Mesothelial cell of epicardium (in vitro differentiated cells): ENCODE data around the gene LZTR1. TPM values are rescaled to one million over a fixed set of nuclear protein-coding genes. Genes with fewer than 3 reads are reported as not detected.
A peak's percentile ranks its signal among the peaks of the same experiment; 100 is the strongest.
"Not testable (repeated sequence)": the region's sequence is repeated elsewhere in the genome, so short reads cannot be mapped to it uniquely, and the experiment has no call there.

ENCODE experiments used
- DNase-seq, 2 experiments: peaks; one replicate each; pipeline ENCODE4 v3.0.0; 2021; ENCODE audit warnings: low spot score in 2 of 2; ENCODE audit not compliant: unreplicated experiment in 2 of 2
- H3K27ac Mint-ChIP-seq: 2 replicates; pipeline ENCODE4 v1.8.0; 2021; ENCODE audit warnings: mixed read lengths
- H3K27me3 Mint-ChIP-seq: 2 replicates; pipeline ENCODE4 v1.8.0; 2021; ENCODE audit warnings: low read depth, mixed read lengths
- H3K36me3 Mint-ChIP-seq: 2 replicates; pipeline ENCODE4 v1.8.0; 2021; ENCODE audit warnings: mixed read lengths
- H3K4me1 Mint-ChIP-seq: 2 replicates; pipeline ENCODE4 v1.8.0; 2021; ENCODE audit warnings: mixed read lengths
- H3K4me3 Mint-ChIP-seq: 2 replicates; pipeline ENCODE4 v1.8.0; 2021; ENCODE audit warnings: mild to moderate bottlenecking, moderate library complexity, mixed read lengths
- H3K9me3 Mint-ChIP-seq: 2 replicates; pipeline ENCODE4 v1.8.0; 2021; ENCODE audit warnings: mixed read lengths
- CTCF ChIP-seq: fragments of 200-600 bp; sonication (generic); IDR thresholded peaks from one replicate; pipeline ENCODE4 v1.5.0; 2021; ENCODE audit warnings: antibody characterized with exemption; ENCODE audit not compliant: unreplicated experiment
- total RNA-seq: library from RNA; stranded (reverse); gene quantifications from 3 replicates; pipeline ENCODE4 v1.2.1, GENCODE V29; 2021

Gene LZTR1
- total RNA-seq, 1 donor from 2014 or later = 97.3 TPM

DNA sequence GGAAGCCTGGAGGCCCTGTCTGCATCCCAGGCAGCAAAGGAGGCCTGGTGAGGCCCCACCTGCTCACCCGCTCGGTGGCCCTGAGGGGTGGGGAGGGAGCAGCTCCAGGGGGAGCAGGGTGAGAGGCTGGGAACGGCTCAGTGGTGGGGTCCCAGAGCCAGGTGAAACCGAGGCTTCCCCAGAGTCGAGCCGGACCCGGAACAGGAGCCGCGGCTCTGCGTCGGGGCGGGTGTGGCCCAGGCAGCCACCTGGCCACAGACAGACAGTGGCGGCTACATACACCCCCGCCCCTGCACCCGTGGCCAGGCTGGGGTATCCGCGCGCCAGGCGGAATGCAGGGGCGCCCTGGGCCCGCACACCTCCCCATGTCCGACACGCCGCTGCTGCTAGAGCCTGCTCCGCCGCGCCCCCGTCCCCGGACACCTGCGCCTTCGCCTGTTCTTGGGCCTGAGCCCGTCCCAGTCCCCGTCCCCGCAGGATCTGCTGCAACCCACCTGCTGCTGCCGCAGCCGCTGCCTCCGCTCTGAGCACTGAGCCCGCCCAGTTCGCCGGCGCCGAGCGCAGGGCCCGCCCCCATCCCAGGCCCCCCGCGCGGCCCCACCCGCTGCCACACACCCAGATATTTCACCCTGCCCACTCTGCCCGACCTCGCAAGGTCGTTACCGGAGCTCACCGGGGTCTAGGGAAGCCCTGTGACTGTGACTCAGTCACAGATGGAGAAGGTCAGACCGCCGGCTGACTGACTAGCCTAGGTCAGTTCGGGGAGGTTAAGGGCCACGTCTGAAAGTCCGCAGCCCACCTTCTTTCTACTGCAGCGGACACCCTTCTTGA is 50.2 kb downstream of the LZTR1 start, which contains the start of gene SLC7A4:
TSS of gene SLC7A4 (minus strand) at position 525 of the 831 bp plus-strand sequence. CDS start 749 bp downstream, outside the sequence.
- Mint-ChIP-seq H3K9me3 (no peaks in the 10 kb centered on the region), H3K36me3 (no peaks in the 10 kb centered on the region), H3K27ac (no peak within 1 kb of the TSS), H3K4me1 (peaks cover 24% of the 10 kb centered on the region), H3K27me3 (peaks cover 6% of the 10 kb centered on the region), H3K4me3 (peak within 1 kb of the TSS; percentile 60)
- no peak for TF ChIP-seq CTCF
- no peak for DNase-seq

- H3K36me3 Mint-ChIP-seq = no peaks in the 10 kb centered on the region
- H3K27me3 Mint-ChIP-seq = peaks cover 6% of the 10 kb centered on the region
- no peak for DNase-seq
- TF ChIP-seq CTCF = no peak
- peak overlapping the region; percentile 60 for H3K4me3 Mint-ChIP-seq
- H3K27ac Mint-ChIP-seq = no peak overlapping the region
- no peaks in the 10 kb centered on the region for H3K9me3 Mint-ChIP-seq
- H3K4me1 Mint-ChIP-seq = peaks cover 27% of the 10 kb centered on the region
These were observed 51.0 kb downstream of the LZTR1 start for GRCh38 chr22:21032868-21033688.

GRCh38 chr22:21033895-21034294 is 51.8 kb downstream of the LZTR1 start:
- Mint-ChIP-seq H3K27ac (peak overlapping the region; percentile 24), H3K4me3 (no peak overlapping the region), H3K36me3 (no peaks in the 10 kb centered on the region), H3K27me3 (peaks cover 6% of the 10 kb centered on the region), H3K9me3 (no peaks in the 10 kb centered on the region), H3K4me1 (peaks cover 32% of the 10 kb centered on the region)
- no peak for DNase-seq
- TF ChIP-seq CTCF = no peak

DNA sequence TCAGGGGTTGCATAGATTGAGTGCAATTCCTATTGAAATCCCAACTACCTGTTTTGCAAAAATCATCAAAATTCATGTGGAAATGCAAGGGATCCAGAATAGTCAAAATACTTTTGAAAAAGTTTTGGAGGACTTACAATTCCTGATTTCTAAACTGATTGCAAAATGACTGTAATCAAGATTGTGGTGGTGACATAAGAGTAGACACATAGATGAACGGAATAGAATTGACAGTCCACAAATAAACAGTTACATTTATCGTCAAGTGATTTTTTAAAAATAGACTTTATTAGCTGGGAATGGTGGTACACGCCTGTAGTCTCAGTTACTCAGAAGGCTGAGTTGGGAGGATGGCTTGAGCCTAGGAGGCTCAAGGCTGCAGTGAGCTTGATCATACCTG is 52.9 kb downstream of the LZTR1 start:
- Mint-ChIP-seq H3K27me3 (peaks cover 6% of the 10 kb centered on the region), H3K4me1 (peaks cover 28% of the 10 kb centered on the region)

DNA sequence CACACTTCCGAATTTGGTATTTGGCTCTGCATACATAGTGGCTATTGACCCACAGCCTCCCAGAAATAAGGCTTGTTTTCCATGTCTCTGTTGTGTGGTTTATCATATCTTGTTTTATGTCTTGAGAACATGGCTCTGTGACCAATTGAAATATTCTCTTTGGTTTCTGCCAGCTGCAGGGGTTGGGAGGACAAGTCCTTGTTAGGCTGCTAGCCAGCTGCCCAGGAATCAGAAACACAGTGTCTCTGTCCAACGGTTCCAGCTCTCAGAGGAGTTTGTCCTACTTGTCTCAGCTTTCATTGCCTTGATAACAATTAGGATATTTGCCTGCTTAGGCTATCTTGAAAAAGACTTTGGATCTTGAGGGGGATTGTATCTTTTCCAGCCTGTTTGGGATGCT is 56.3 kb downstream of the LZTR1 start:
- Mint-ChIP-seq H3K4me3 (no peak overlapping the region), H3K27me3 (no peaks in the 10 kb centered on the region), H3K36me3 (no peaks in the 10 kb centered on the region), H3K9me3 (no peaks in the 10 kb centered on the region), H3K27ac (peak overlapping the region; percentile 90), H3K4me1 (peaks cover 27% of the 10 kb centered on the region)
- no peak for TF ChIP-seq CTCF
- DNase-seq = no peak

More for the DNA sequence above, 52.9 kb downstream of the LZTR1 start:
- H3K9me3 Mint-ChIP-seq = no peaks in the 10 kb centered on the region
- no peak overlapping the region for H3K27ac Mint-ChIP-seq
- H3K36me3 Mint-ChIP-seq = no peaks in the 10 kb centered on the region
- TF ChIP-seq CTCF = no peak
- no peak for DNase-seq
- H3K4me3 Mint-ChIP-seq = no peak overlapping the region

GRCh38 chr22:21039158-21039557 is 57.1 kb downstream of the LZTR1 start:
- not testable (repeated sequence) for H3K27ac Mint-ChIP-seq, DNase-seq, H3K27me3 Mint-ChIP-seq, H3K36me3 Mint-ChIP-seq, H3K9me3 Mint-ChIP-seq, H3K4me3 Mint-ChIP-seq
- peaks cover 32% of the 10 kb centered on the region for H3K4me1 Mint-ChIP-seq
